Spleen (tissue), 11 donors: Measurements from ENCODE around the gene SULT2B1. TPM values are rescaled to one million over a fixed set of nuclear protein-coding genes. Genes with fewer than 3 reads are reported as not detected.
"Not testable (repeated sequence)": the region's sequence is repeated elsewhere in the genome, so short reads cannot be mapped to it uniquely, and the experiment has no call there.

ENCODE experiments used
- DNase-seq: peaks from one replicate; pipeline ENCODE4 v3.0.0-alpha.2; 2020
- H3K27ac ChIP-seq, 8 donors: fragments of 200-600 bp; sonication (generic) in 7 of 8; 1 replicate in 4 of 8; 2 replicates in 4 of 8; pipeline versions ENCODE4 v1.5.0 to v1.8.0; 2016 to 2021; ENCODE audit warnings: inconsistent platforms in 4 of 8, mild to moderate bottlenecking in 4 of 8, moderate library complexity in 1 of 8
- H3K27me3 ChIP-seq, 7 donors: fragments of 200-600 bp; sonication (generic) in 6 of 7; replicated peaks in 1 of 7; 1 replicate in 4 of 7; 2 replicates in 3 of 7; pipeline versions ENCODE4 v1.5.0 to v1.8.0; 2016 to 2021; ENCODE audit warnings: inconsistent platforms in 3 of 7, mild to moderate bottlenecking in 1 of 7
- H3K36me3 ChIP-seq, 6 donors: fragments of 200-600 bp; sonication (generic) in 5 of 6; 1 replicate in 4 of 6; 2 replicates in 2 of 6; pipeline versions ENCODE4 v1.5.0 to v1.8.0; 2016 to 2021; ENCODE audit warnings: inconsistent platforms in 2 of 6
- H3K4me1 ChIP-seq, 6 donors: fragments of 200-600 bp; sonication (generic) in 5 of 6; 1 replicate in 3 of 6; 2 replicates in 3 of 6; pipeline versions ENCODE4 v1.5.0 to v1.8.0; 2016 to 2021; ENCODE audit warnings: inconsistent platforms in 3 of 6
- H3K4me3 ChIP-seq, 8 donors: fragments of 200-600 bp; sonication (generic) in 7 of 8; 1 replicate in 4 of 8; 2 replicates in 4 of 8; pipeline versions ENCODE4 v1.5.0 to v1.8.0; 2016 to 2021; ENCODE audit warnings: inconsistent platforms in 4 of 8, mild to moderate bottlenecking in 4 of 8, moderate library complexity in 2 of 8
- H3K9me3 ChIP-seq, 8 donors: fragments of 200-600 bp; sonication (generic) in 7 of 8; 1 replicate in 4 of 8; 2 replicates in 4 of 8; pipeline versions ENCODE4 v1.5.0 to v1.8.0; 2016 to 2021; ENCODE audit warnings: inconsistent platforms in 4 of 8
- CTCF ChIP-seq, 11 experiments: fragments of 200-600 bp in 7 of 11; fragments of 450-650 bp in 4 of 11; sonication (generic) in 4 of 11; IDR thresholded peaks in 8 of 11; conservative IDR thresholded peaks in 3 of 11; 1 replicate in 7 of 11; 2 replicates in 4 of 11; pipeline versions ENCODE4 v1.4.0 to v1.8.0; 2016 to 2021; ENCODE audit warnings: antibody characterized with exemption in 11 of 11, inconsistent platforms in 4 of 11, mild to moderate bottlenecking in 1 of 11
- POLR2A ChIP-seq, 3 donors: fragments of 450-650 bp; IDR thresholded peaks; one replicate each; pipeline ENCODE4 v1.5.1; 2017; ENCODE audit warnings: antibody characterized with exemption in 3 of 3, mild to moderate bottlenecking in 1 of 3
- POLR2AphosphoS5 ChIP-seq, 3 donors: sonication (generic); formaldehyde crosslinking; IDR thresholded peaks; one replicate each; pipeline ENCODE4 v1.5.1; 2017; ENCODE audit warnings: antibody characterized with exemption in 3 of 3
- WGBS, 5 donors: extraction: QIAGEN DNeasy Blood & Tissue Kit in 3 of 5; methylation state at CpG; one replicate each; pipeline versions ENCODE4 v1.1.5 to v1.1.7; 2013 to 2018; 5-methylcytosine and 5-hydroxymethylcytosine counted together
- intact Hi-C: fragments of 100-400 bp; cut with DNase I; formaldehyde crosslinking; loops from one replicate; pipeline ENCODE4 v1.15.0; 2023; ENCODE audit warnings: low total_unique reads
- polyA plus RNA-seq, 3 donors: library from polyadenylated mRNA; stranded (reverse); fragments of 200-250 nt; gene quantifications; one replicate each; pipeline ENCODE4 v1.2.1, GENCODE V29; 2013
- total RNA-seq, 7 donors: library from RNA; depleted of rRNA in 3 of 7; stranded (reverse); fragments of >200 nt in 3 of 7; fragmentation: NEBNext Ultra II Directional in 4 of 7; extraction: Animal tissue kit (Norgen Biotek cat#: 25700) in 4 of 7; gene quantifications; one replicate each; pipeline versions ENCODE4 v1.1.0 to v1.2.1, GENCODE V29; 2016 to 2021
- donor health status: healthy with polysubstance abuse.
- donor health status: DM: no; HTN: no; CAD: no; lungs with moderate emphysema.
- donor health status: DM: no; HTN: no; CAD: no.
- donor health status: Bipolar disorder and iron deficiency.
- donor health status: healthy.
- donor health status: DM: no; HTN: no; CAD: no.
- donor health status: DM: yes; HTN: yes; CAD: no.

The SULT2B1 gene
- total and polyA plus RNA-seq, 10 donors, result 0.12 to 0.58 TPM; not detected in 8

- peak overlapping the region; percentile 44 to 94 (median 80) for H3K27ac ChIP-seq
- H3K9me3 ChIP-seq, result no peaks in the 10 kb centered on the region
- peak overlapping the region in 2 of 8 donors; percentile 17 to 38 for H3K4me3 ChIP-seq
- peaks cover 0 to 79% (median 42%) of the 10 kb centered on the region in 6 donors for H3K36me3 ChIP-seq
- WGBS, 5 donors, result 68 to 73% (median 70%) methylated on average over 27 to 48 of the region's 48 CpGs
- TF ChIP-seq POLR2A (IDR thresholded peaks at IDR 0.05) (no peak), POLR2AphosphoS5 (IDR thresholded peaks at IDR 0.05) (peak; percentile 9 to 72 (median 44))
- no peaks in the 10 kb centered on the region for H3K27me3 ChIP-seq
- intact Hi-C loops, result no loop called here
- DNase-seq, result peak; percentile 82
- H3K4me1 ChIP-seq, result peaks cover 38 to 96% (median 51%) of the 10 kb centered on the region in 6 donors
Measured at GRCh38 chr19:48629599-48630295, 77.8 kb downstream of the SULT2B1 start.

- Histone ChIP-seq H3K36me3 (peaks cover 0 to 79% (median 42%) of the 10 kb centered on the region in 6 donors), H3K9me3 (no peaks in the 10 kb centered on the region), H3K27me3 (no peaks in the 10 kb centered on the region), H3K27ac (peak overlapping the region; percentile 44 to 94 (median 80)), H3K4me3 (peak overlapping the region in 2 of 8 donors; percentile 17 to 38), H3K4me1 (peaks cover 43 to 96% (median 56%) of the 10 kb centered on the region in 6 donors)
- peak in 3 of 11 experiments; percentile 7 to 20 (median 14) for TF ChIP-seq CTCF (IDR thresholded peaks at IDR 0.05 in 8 of 11, conservative IDR thresholded peaks at IDR 0.05 in 3 of 11)
- peak; percentile 63 to 87 (median 84) for TF ChIP-seq POLR2AphosphoS5 (IDR thresholded peaks at IDR 0.05)
- no peak for TF ChIP-seq POLR2A (IDR thresholded peaks at IDR 0.05)
- peak; percentile 91 for DNase-seq
- intact Hi-C loops, result no loop called here
- WGBS, 5 donors, result 30 to 45% (median 39%) methylated on average over 42 to 47 of the region's 47 CpGs
Measured at GRCh38 chr19:48630296-48631063, 78.5 kb downstream of the SULT2B1 start.

- Histone ChIP-seq H3K4me3 (peak overlapping the region in 1 of 8 donors; percentile 38), H3K36me3 (peaks cover 0 to 72% (median 40%) of the 10 kb centered on the region in 6 donors), H3K27ac (peak overlapping the region in 7 of 8 donors; percentile 44 to 94 (median 81)), H3K4me1 (peaks cover 43 to 96% (median 60%) of the 10 kb centered on the region in 6 donors), H3K9me3 (no peaks in the 10 kb centered on the region), H3K27me3 (no peaks in the 10 kb centered on the region)
- no peak for DNase-seq
- intact Hi-C loops, result no loop called here
- TF ChIP-seq POLR2AphosphoS5 (IDR thresholded peaks at IDR 0.05) (no peak), POLR2A (IDR thresholded peaks at IDR 0.05) (no peak), CTCF (IDR thresholded peaks at IDR 0.05 in 8 of 11, conservative IDR thresholded peaks at IDR 0.05 in 3 of 11) (no peak)
- 25 to 81% (median 70%) methylated on average over 1 to 3 of the region's 3 CpGs for WGBS, 5 donors
Measured at GRCh38 chr19:48631225-48631624, 79.3 kb downstream of the SULT2B1 start.

DNA sequence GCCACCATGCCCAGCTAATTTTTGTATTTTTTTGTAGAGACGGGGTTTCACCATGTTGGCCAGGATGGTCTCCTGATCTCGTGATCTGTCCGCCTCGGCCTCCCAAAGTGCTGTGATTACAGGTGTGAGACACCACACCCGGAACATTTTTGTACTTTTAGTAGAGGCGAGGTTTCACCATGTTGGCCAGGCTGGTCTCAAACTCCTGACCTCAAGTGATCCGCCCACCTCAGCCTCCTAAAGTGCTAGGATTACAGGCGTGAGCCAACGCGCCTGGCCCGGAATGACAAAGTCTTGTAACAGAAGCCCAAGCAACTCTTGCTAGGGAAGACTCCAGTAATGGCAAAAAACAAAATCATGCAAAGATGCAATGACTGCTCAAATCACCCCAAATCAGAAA, 80.3 kb downstream of the SULT2B1 start:
- DNase-seq, H3K4me3 ChIP-seq, H3K9me3 ChIP-seq, intact Hi-C loops, H3K27me3 ChIP-seq: not testable (repeated sequence)
- Histone ChIP-seq H3K27ac (peak overlapping the region in 7 of 8 donors; percentile 20 to 98 (median 94)), H3K36me3 (peaks cover 0 to 61% (median 39%) of the 10 kb centered on the region in 6 donors), H3K4me1 (peaks cover 43 to 97% (median 65%) of the 10 kb centered on the region in 6 donors)
- WGBS, 5 donors, result 90 to 95% (median 94%) methylated on average over 11 of the region's 11 CpGs
